Activated naive CD4-positive, alpha-beta T cell treated with anti-CD3 and anti-CD28 coated beads, Interleukin-2, amount 50 U/mL, for 24 hours (primary cell): Measurements from ENCODE around the gene SMPD1.

ENCODE experiments used
- H3K27ac Mint-ChIP-seq: one replicate; pipeline ENCODE4 v1.8.0; 2021; ENCODE audit warnings: mild to moderate bottlenecking, mixed read lengths
- H3K27me3 Mint-ChIP-seq: one replicate; pipeline ENCODE4 v1.8.0; 2021; ENCODE audit warnings: mixed read lengths
- H3K36me3 Mint-ChIP-seq: one replicate; pipeline ENCODE4 v1.8.0; 2021; ENCODE audit warnings: mixed read lengths
- H3K4me1 Mint-ChIP-seq: one replicate; pipeline ENCODE4 v1.8.0; 2021; ENCODE audit warnings: mixed read lengths
- H3K4me3 Mint-ChIP-seq: one replicate; pipeline ENCODE4 v1.8.0; 2021; ENCODE audit warnings: mild to moderate bottlenecking, mixed read lengths
- H3K9me3 Mint-ChIP-seq: one replicate; pipeline ENCODE4 v1.8.0; 2021; ENCODE audit warnings: mixed read lengths

The SMPD1 gene

DNA sequence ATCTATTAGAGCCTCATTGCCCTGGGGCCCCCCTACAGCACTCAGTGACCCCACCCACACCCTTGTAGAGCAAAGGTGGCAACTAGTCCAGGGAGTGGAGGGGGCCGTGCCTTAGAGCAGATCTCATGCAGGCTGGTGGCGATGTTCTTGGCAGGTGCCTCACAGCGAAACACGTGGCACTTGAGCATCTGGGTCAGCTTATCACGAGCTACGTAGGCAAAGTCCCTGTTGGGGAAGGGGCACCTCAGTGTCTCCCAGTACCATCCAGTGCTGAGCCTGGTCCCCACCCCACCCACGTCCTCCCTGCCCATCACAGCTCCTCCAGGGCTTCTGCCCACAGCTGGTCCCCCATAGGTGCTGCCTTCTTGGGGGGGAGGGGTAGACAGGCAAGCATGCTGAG, 11.2 kb downstream of the SMPD1 start:
- no peak overlapping the region for H3K27ac Mint-ChIP-seq
- H3K27me3 Mint-ChIP-seq, result no peaks in the 10 kb centered on the region

GRCh38 chr11:6402061-6402470, 11.8 kb downstream of the SMPD1 start:
- peak overlapping the region; percentile 93 for H3K27ac Mint-ChIP-seq
- no peaks in the 10 kb centered on the region for H3K9me3 Mint-ChIP-seq
- H3K4me1 Mint-ChIP-seq, result peaks cover 84% of the 10 kb centered on the region
- H3K27me3 Mint-ChIP-seq, result no peaks in the 10 kb centered on the region
- peak overlapping the region; percentile 83 for H3K4me3 Mint-ChIP-seq
- H3K36me3 Mint-ChIP-seq, result peaks cover 10% of the 10 kb centered on the region

More for the DNA sequence above, 11.2 kb downstream of the SMPD1 start:
- Mint-ChIP-seq H3K4me3 (no peak overlapping the region), H3K4me1 (peaks cover 84% of the 10 kb centered on the region), H3K9me3 (no peaks in the 10 kb centered on the region), H3K36me3 (peaks cover 10% of the 10 kb centered on the region)

GRCh38 chr11:6402561-6402981, 12.3 kb downstream of the SMPD1 start:
- Mint-ChIP-seq H3K27me3 (no peaks in the 10 kb centered on the region), H3K4me3 (peak overlapping the region; percentile 83), H3K36me3 (peaks cover 10% of the 10 kb centered on the region), H3K4me1 (peaks cover 87% of the 10 kb centered on the region), H3K27ac (peak overlapping the region; percentile 93), H3K9me3 (no peaks in the 10 kb centered on the region)

DNA sequence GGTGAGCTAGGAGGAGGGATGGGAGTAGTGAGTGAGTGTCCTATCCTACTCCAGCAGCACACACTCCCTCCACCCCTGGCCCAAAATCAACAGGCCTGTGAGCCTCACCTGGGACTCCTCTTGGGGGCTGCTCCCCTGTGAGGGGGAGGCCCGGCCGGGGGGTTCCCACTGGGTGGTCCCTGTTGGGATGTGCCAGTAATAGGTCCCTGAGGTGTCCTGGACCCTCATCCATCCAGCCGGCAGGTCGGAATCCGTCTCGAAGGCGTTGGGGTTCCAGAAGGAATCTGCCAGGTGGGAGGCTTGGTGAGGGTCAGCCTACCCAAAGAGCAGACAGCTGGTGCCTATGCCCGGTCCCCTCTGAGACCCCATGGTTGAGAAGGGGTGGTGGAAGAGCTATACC, 13.3 kb downstream of the SMPD1 start:
- H3K27ac Mint-ChIP-seq, result peak overlapping the region; percentile 52

DNA sequence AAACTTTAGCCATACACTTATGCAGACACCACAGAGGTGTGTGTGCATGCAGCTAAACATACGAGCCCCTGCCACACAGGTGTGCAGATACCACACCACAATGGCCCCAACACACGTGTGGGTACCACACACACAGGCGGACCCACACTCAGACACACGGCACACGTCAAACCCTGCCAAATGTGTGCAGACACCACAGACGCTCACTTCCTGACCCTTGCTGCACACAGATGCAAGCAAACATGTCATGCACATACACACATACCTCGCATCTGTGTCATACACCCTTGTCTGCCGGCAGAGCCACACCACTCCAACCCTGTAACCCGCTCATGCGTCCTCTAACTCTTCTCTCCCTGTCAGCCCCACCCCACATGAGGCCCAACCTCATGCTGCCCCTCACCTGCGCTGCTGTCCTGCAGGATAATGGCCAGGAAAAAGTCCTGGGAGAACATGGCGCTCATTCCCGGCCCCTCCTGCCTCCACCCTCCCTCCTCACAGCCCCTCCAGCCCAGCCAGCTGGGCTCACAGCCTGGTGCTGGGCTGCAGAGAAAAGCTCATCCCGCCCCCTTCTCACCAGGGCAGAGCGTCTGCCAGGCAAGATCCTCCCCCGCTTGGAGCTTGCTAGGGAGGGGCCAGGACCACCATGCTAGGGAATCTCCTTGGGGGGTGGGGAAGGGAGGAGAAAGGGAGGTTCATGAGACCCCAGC, 14.2 kb downstream of the SMPD1 start:
- H3K27ac Mint-ChIP-seq, result peak overlapping the region; percentile 77
- peaks cover 5% of the 10 kb centered on the region for H3K36me3 Mint-ChIP-seq
- H3K27me3 Mint-ChIP-seq, result no peaks in the 10 kb centered on the region
- H3K4me1 Mint-ChIP-seq, result peaks cover 84% of the 10 kb centered on the region
- H3K9me3 Mint-ChIP-seq, result no peaks in the 10 kb centered on the region
- H3K4me3 Mint-ChIP-seq, result peak overlapping the region; percentile 64

More for the DNA sequence above, 13.3 kb downstream of the SMPD1 start:
- H3K36me3 Mint-ChIP-seq, result peaks cover 9% of the 10 kb centered on the region
- peaks cover 87% of the 10 kb centered on the region for H3K4me1 Mint-ChIP-seq
- H3K27me3 Mint-ChIP-seq, result no peaks in the 10 kb centered on the region
- H3K4me3 Mint-ChIP-seq, result peak overlapping the region; percentile 83
- H3K9me3 Mint-ChIP-seq, result no peaks in the 10 kb centered on the region

DNA sequence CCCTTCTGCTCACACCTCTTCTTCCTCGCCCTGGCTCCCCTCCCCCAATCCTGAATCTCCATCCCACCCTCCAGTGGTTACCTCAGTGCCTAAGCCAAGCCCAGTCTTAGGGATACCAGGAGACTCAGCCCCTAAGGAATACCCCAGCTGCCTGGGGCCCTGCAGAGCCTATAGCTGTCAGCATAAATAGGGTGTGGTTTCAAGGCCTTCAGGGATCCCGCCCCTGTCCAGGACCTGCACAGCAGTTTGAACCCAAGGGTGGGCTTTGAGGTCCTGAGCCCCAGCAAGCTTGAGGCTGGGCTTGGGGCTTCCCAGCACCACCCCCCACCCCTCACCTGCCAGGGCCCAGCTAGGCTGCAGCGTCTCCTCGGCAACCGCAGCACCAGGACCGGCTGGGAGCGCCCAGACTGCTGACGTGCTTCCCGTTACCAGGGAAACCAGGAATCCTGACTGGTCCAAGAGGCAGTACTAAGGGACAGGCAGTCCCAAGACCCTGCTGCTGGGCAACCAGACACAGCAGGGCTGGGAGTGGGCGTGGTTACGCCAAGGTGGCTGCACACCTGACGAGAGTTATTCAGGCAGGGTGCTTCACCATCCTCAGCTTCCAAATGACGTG, 14.9 kb downstream of the SMPD1 start:
- no peaks in the 10 kb centered on the region for H3K9me3 Mint-ChIP-seq

DNA sequence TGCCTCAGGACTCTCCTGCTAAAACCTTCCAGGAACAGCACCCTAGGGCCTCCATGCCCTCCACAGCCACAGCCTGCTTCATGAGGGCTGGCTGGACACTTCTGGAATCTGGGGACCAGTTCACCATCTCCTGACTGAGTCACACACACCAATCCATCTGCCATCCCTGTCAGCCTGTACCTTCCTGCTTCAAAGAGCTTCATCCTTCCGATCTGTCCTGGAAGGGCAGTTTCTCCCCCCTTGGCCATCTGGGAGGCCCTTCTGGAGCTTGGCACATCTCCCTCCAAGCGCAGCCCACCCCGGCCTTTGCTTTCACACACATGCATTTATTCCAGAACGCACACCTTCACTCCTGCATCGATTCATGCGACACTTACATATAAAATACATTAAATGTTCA, 15.6 kb downstream of the SMPD1 start:
- H3K9me3 Mint-ChIP-seq, result no peaks in the 10 kb centered on the region
- no peaks in the 10 kb centered on the region for H3K27me3 Mint-ChIP-seq
- peak overlapping the region; percentile 60 for H3K4me3 Mint-ChIP-seq
- peaks cover 6% of the 10 kb centered on the region for H3K36me3 Mint-ChIP-seq
- peak overlapping the region; percentile 83 for H3K27ac Mint-ChIP-seq
- peaks cover 81% of the 10 kb centered on the region for H3K4me1 Mint-ChIP-seq

More for the DNA sequence above, 14.9 kb downstream of the SMPD1 start:
- peaks cover 5% of the 10 kb centered on the region for H3K36me3 Mint-ChIP-seq
- H3K27ac Mint-ChIP-seq, result peak overlapping the region; percentile 83
- H3K27me3 Mint-ChIP-seq, result no peaks in the 10 kb centered on the region
- no peak overlapping the region for H3K4me3 Mint-ChIP-seq
- peaks cover 84% of the 10 kb centered on the region for H3K4me1 Mint-ChIP-seq

GRCh38 chr11:6406370-6406769, 16.1 kb downstream of the SMPD1 start:
- Mint-ChIP-seq H3K36me3 (peaks cover 6% of the 10 kb centered on the region), H3K4me1 (peaks cover 76% of the 10 kb centered on the region), H3K27me3 (no peaks in the 10 kb centered on the region), H3K4me3 (peak overlapping the region; percentile 60), H3K9me3 (no peaks in the 10 kb centered on the region), H3K27ac (peak overlapping the region; percentile 83)

DNA sequence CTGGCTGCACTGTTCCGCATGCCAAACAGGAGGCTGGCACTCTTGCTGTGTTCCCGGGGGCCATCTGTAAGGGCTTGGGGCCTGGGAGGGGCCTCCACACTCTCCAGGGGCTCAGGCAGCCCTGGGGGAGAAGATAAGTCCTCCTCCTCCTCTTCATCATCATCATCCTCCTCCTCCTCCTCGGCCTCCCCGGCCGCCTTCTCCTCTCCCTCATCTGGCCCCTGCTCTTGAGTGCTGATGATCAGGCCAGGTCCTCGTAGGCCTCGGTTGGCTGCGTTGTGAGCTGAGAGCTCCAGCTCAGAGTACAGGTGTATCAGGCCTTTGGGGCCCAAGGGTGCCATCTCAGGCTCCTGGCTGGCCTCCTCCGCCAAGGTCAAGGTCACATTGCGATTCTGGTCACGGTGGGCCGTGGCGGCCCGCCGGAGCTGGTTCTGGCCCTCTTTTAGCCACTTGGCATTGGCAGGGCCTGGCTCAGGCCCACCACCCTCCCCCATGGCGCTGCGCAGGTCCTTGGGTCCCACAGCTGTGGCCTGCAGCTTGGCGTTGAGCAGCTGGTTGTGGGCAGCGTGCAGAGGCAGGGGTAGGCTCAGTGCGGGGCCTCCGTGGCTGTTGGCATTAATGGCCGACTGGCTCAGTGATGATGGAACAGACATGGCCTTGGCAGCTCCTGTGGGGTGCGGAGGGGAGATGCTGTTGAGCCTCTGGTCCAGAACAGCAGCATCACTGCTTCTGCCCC, 20.6 kb downstream of the SMPD1 start:
- peaks cover 37% of the 10 kb centered on the region for H3K4me1 Mint-ChIP-seq
- H3K27ac Mint-ChIP-seq, result peak overlapping the region; percentile 86

DNA sequence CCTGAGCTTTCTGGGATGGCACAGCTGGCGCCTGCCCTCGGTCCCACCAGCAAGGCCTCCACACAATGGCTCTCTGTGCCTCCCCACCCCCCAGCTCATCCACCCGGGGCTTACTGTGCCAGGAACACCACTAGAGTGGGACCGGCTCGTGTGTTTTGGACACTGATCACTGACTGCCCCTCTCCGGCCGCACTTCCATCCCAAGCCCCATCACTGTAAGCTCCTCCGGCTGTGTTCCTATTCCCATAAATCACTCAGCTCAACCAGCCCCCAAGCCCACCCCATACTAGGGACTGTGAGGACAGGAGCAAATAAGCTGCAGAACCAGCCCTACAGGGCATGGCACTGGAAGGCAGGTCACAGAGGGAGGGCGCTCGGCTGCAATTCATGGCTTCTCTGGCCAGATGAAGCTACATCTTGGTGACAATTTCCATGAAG, 21.3 kb downstream of the SMPD1 start:
- peaks cover 29% of the 10 kb centered on the region for H3K4me1 Mint-ChIP-seq
- no peaks in the 10 kb centered on the region for H3K9me3 Mint-ChIP-seq
- no peaks in the 10 kb centered on the region for H3K27me3 Mint-ChIP-seq
- no peak overlapping the region for H3K4me3 Mint-ChIP-seq
- H3K27ac Mint-ChIP-seq, result peak overlapping the region; percentile 9
- H3K36me3 Mint-ChIP-seq, result peaks cover 6% of the 10 kb centered on the region

More for the DNA sequence above, 20.6 kb downstream of the SMPD1 start:
- Mint-ChIP-seq H3K36me3 (peaks cover 6% of the 10 kb centered on the region), H3K9me3 (no peaks in the 10 kb centered on the region), H3K27me3 (no peaks in the 10 kb centered on the region), H3K4me3 (no peak overlapping the region)

GRCh38 chr11:6413791-6414201, 23.5 kb downstream of the SMPD1 start:
- Mint-ChIP-seq H3K4me3 (no peak overlapping the region), H3K27me3 (no peaks in the 10 kb centered on the region), H3K36me3 (peaks cover 3% of the 10 kb centered on the region), H3K27ac (no peak overlapping the region), H3K4me1 (peaks cover 14% of the 10 kb centered on the region), H3K9me3 (no peaks in the 10 kb centered on the region)

DNA sequence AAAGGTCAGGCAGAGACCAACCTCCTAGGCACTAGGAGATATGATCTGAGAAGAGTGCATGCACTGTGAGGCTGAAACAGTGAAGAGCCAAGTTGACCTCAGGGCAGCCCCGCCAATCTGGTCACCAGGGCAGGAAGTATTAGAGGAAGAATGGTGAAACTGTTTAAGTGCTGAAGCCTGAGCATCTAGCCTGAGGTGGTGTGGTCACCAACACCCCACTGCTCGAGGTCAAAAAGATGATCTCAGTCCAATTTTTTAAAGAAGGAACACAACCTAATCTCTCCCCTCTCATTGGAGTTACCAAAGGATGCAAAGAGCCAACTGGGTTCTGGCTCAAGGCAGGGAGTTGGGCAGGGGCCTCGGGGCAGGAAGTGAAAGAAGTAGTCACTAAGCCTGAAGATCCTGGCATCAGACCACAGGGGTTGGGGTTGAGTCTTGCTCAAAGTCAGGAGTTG, 24.6 kb downstream of the SMPD1 start:
- H3K27me3 Mint-ChIP-seq, result no peaks in the 10 kb centered on the region
- H3K27ac Mint-ChIP-seq, result no peak overlapping the region
- H3K36me3 Mint-ChIP-seq, result peaks cover 1% of the 10 kb centered on the region
- H3K9me3 Mint-ChIP-seq, result no peaks in the 10 kb centered on the region
- peaks cover 9% of the 10 kb centered on the region for H3K4me1 Mint-ChIP-seq
- no peak overlapping the region for H3K4me3 Mint-ChIP-seq

- Mint-ChIP-seq H3K36me3 (peaks cover under 1% of the 10 kb centered on the region), H3K4me1 (peaks cover 8% of the 10 kb centered on the region), H3K4me3 (no peak overlapping the region), H3K9me3 (no peaks in the 10 kb centered on the region), H3K27me3 (no peaks in the 10 kb centered on the region), H3K27ac (no peak overlapping the region)
Observed at GRCh38 chr11:6415797-6416196, 25.5 kb downstream of the SMPD1 start.

DNA sequence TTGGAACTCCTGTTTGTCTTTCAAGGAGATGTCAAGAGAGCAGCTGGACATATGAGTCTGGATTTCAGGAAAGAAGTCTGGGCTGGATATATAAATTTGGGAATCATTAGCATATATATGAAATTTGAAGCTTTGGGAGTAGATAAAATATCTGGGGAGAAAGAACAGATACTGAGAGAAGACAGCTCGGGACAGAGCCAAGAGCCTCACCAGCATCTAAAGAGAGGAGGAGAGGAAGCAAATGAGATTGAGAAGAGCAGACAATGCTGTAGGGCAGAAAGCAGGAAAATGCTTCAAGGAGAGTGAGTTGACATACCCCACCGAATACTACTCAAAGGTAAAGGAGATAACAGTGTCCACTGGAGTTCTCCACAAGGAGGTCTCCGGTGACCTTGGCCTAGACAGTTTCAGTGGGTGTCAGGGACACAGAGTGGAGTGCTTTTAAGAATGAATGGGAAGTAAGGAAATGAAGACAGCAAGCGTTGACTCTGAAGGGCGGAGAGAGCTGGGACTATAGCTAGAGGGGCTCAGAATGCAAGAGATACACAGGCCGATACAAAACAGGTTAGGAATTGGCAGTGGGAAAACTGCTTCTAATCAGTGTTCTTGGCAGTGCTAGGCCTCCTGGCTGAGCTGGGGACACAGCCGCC, 27.8 kb downstream of the SMPD1 start:
- Mint-ChIP-seq H3K4me3 (no peak overlapping the region), H3K9me3 (no peaks in the 10 kb centered on the region), H3K27me3 (no peaks in the 10 kb centered on the region), H3K4me1 (peaks cover 11% of the 10 kb centered on the region), H3K36me3 (no peaks in the 10 kb centered on the region), H3K27ac (no peak overlapping the region)

DNA sequence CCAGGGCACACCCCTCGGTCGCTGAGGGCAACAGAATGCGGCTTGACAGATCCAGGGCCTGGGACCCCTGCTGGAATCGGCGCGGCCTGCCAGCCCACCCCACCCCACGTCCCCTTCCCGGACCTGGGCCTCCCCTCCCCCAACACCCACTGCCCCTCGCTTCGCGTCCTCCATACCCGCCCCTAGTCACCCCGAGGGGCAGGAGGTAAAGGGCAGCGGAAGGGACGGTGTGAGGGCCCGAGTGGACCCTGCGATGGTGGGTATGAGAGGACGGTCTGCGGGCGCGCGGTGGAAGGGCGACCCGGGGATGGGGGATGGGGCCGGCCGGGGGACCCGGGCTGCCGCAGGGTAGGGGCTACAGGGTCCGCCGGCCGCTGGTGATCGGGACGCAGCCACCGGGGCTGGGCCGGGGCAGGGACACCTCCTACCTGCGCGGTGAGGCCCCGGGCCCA, 28.3 kb downstream of the SMPD1 start:
- no peaks in the 10 kb centered on the region for H3K27me3 Mint-ChIP-seq
- H3K36me3 Mint-ChIP-seq, result no peaks in the 10 kb centered on the region
- H3K4me3 Mint-ChIP-seq, result no peak overlapping the region
- no peaks in the 10 kb centered on the region for H3K9me3 Mint-ChIP-seq
- no peak overlapping the region for H3K27ac Mint-ChIP-seq
- peaks cover 11% of the 10 kb centered on the region for H3K4me1 Mint-ChIP-seq
